K562 (cell line): Measurements from ENCODE around the gene COL8A2. TPM values are rescaled to one million over a fixed set of nuclear protein-coding genes. Genes with fewer than 3 reads are reported as not detected.

Source experiments
- CEBPG ChIP-seq, 3 experiments: fragments of 200-800 bp in 1 of 3; sonication (Bioruptor generic) in 1 of 3; sonication (generic) in 1 of 3; formaldehyde crosslinking in 1 of 3; IDR thresholded peaks in 2 of 3; conservative IDR thresholded peaks in 1 of 3; 2 replicates each; pipeline versions ENCODE4 v1.6.1 to v1.8.0; 2016 to 2022; ENCODE audit warnings: missing compliant biosample characterization in 2 of 3, missing genetic modification characterization in 2 of 3, mild to moderate bottlenecking in 1 of 3, missing genetic modification reagents in 1 of 3
- FOXM1 ChIP-seq, 2 experiments: fragments of 450-650 bp in 1 of 2; sonication (generic) in 1 of 2; formaldehyde crosslinking in 1 of 2; IDR thresholded peaks; 2 replicates each; pipeline versions ENCODE4 v1.6.1 to v1.9.0; 2017 to 2022; ENCODE audit warnings: low read depth in 2 of 2, mild to moderate bottlenecking in 2 of 2, missing genetic modification reagents in 1 of 2, moderate library complexity in 1 of 2
- FOXP4 ChIP-seq: sonication (generic); formaldehyde crosslinking; IDR thresholded peaks from 2 replicates; pipeline ENCODE4 v1.8.0; 2022; ENCODE audit warnings: mild to moderate bottlenecking, missing genetic modification reagents, borderline replicate concordance
- GTF2E2 ChIP-seq: fragments of 200-800 bp; sonication (Bioruptor generic); IDR thresholded peaks from 2 replicates; pipeline ENCODE4 v1.6.1; 2016; ENCODE audit warnings: missing genetic modification characterization, missing compliant biosample characterization
- IRF9 ChIP-seq: fragments of 450-650 bp; IDR thresholded peaks from 2 replicates; pipeline ENCODE4 v1.6.1; 2016; ENCODE audit warnings: missing biosample characterization, missing genetic modification characterization
- MBD1 ChIP-seq: fragments of 250-450 bp; sonication (Bioruptor Pico); IDR thresholded peaks from 2 replicates; pipeline ENCODE4 v1.8.0; 2022; ENCODE audit warnings: inconsistent platforms
- NCOA6 ChIP-seq: fragments of 450-650 bp; IDR thresholded peaks from 2 replicates; pipeline ENCODE4 v1.6.1; 2017; ENCODE audit warnings: mild to moderate bottlenecking
- NKRF ChIP-seq: fragments of 450-650 bp; IDR thresholded peaks from 2 replicates; pipeline ENCODE4 v1.6.1; 2016; ENCODE audit warnings: borderline replicate concordance
- OTX1 ChIP-seq: fragments of 450-650 bp; formaldehyde crosslinking; IDR thresholded peaks from 2 replicates; pipeline ENCODE4 v1.4.0; 2022; ENCODE audit warnings: mild to moderate bottlenecking
- PCBP2 ChIP-seq: fragments of 200-400 bp; formaldehyde crosslinking; IDR thresholded peaks from 2 replicates; pipeline ENCODE4 v1.6.1; 2018; ENCODE audit warnings: low read length, low read depth, mild to moderate bottlenecking, moderate library complexity; ENCODE audit not compliant: poor library complexity, severe bottlenecking
- RAD21 ChIP-seq, 2 experiments: fragments of 250-450 bp in 1 of 2; fragments of 450-650 bp in 1 of 2; sonication (Bioruptor Pico) in 1 of 2; formaldehyde crosslinking in 1 of 2; IDR thresholded peaks in 1 of 2; conservative IDR thresholded peaks in 1 of 2; 2 replicates each; pipeline versions ENCODE4 v1.4.0 to v1.8.0; 2020 to 2022; ENCODE audit warnings: mild to moderate bottlenecking in 2 of 2, moderate library complexity in 1 of 2
- RHOXF2B ChIP-seq: fragments of 250-450 bp; sonication (Bioruptor Pico); conservative IDR thresholded peaks from 2 replicates; pipeline ENCODE4 v1.5.1; 2021
- SP2 ChIP-seq: IDR thresholded peaks from 2 replicates; pipeline ENCODE4 v1.6.1; 2011; ENCODE audit warnings: mild to moderate bottlenecking, low read depth, low read length, moderate library complexity; ENCODE audit not compliant: poor library complexity, severe bottlenecking; ENCODE audit errors: extremely low read depth
- TRIM24 ChIP-seq, 2 experiments: fragments of 450-650 bp; IDR thresholded peaks; 2 replicates each; pipeline ENCODE4 v1.6.1; 2016
- YBX1 ChIP-seq: fragments of 450-650 bp; IDR thresholded peaks from 2 replicates; pipeline ENCODE4 v1.7.1; 2016; ENCODE audit warnings: mild to moderate bottlenecking
- ZNF184 ChIP-seq: sonication (generic); formaldehyde crosslinking; IDR thresholded peaks from 2 replicates; pipeline ENCODE4 v1.5.0; 2020; ENCODE audit warnings: missing genetic modification reagents
- ZNF253 ChIP-seq: fragments of 250-450 bp; sonication (Bioruptor Pico); conservative IDR thresholded peaks from 2 replicates; pipeline ENCODE4 v1.6.1; 2021; ENCODE audit warnings: mild to moderate bottlenecking
- ZNF699 ChIP-seq: fragments of 250-450 bp; sonication (Bioruptor Pico); IDR thresholded peaks from 2 replicates; pipeline ENCODE4 v1.8.0; 2021; ENCODE audit warnings: mild to moderate bottlenecking, moderate library complexity; ENCODE audit not compliant: insufficient replicate concordance
- ZNF830 ChIP-seq: fragments of 250-450 bp; sonication (Bioruptor Pico); IDR thresholded peaks from 2 replicates; pipeline ENCODE4 v1.5.0; 2021; ENCODE audit warnings: mild to moderate bottlenecking
- polyA plus RNA-seq, 8 experiments: library from polyadenylated mRNA; depleted of rRNA in 4 of 8; stranded (reverse) in 5 of 8; unstranded in 3 of 8; fragments of >200 nt; fragmentation: Nextera tagmentation in 2 of 8; fragmentation: Illumina TruSeq in 1 of 8; extraction: Ambion mirVana in 2 of 8; extraction: Trizol in 1 of 8; gene quantifications; 2 replicates each; pipeline versions ENCODE4 v1.2.1 to v1.2.3, GENCODE V29; 2011 to 2014; ENCODE audit warnings: inconsistent platforms in 1 of 8, missing spikeins in 1 of 8
- total RNA-seq, 7 experiments: library from RNA; depleted of rRNA in 6 of 7; stranded (reverse); fragments of >200 nt in 6 of 7; fragmentation: Illumina TruSeq in 2 of 7; extraction: Trizol in 2 of 7; gene quantifications; 2 replicates each; pipeline versions ENCODE4 v1.2.1 to v1.2.3, GENCODE V29; 2011 to 2021; ENCODE audit warnings: low replicate concordance in 1 of 7

The COL8A2 gene
- total and polyA plus RNA-seq, 9 of the 15 experiments (the other 6 are each of a cell fraction or from before 2014, with no cell fraction given): 0.03 to 0.14 (median 0.04) TPM; not detected in 5

GRCh38 chr1:36161641-36162531, 36.9 kb upstream of the COL8A2 start (continued):
- TF ChIP-seq SP2 (no peak), FOXM1 (IDR thresholded peaks at IDR 0.05; ENCODE audit: low read depth) (no peak), FOXM1 (CRISPR knock-in tag; IDR thresholded peaks at IDR 0.05; ENCODE audit: low read depth) (no peak), OTX1 (peak; percentile 89; the same call in 1 of the 2 replicates), CEBPG (CRISPR knock-in tag; IDR thresholded peaks at IDR 0.05) (0 out of 2 replicates have a peak, but pooled peaks have one; percentile 34), CEBPG (tag; conservative IDR thresholded peaks at IDR 0.05 in 1 of 2, IDR thresholded peaks at IDR 0.05 in 1 of 2) (no peak), ZNF253 (CRISPR knock-in tag) (no peak), RAD21 (CRISPR knock-in tag; conservative IDR thresholded peaks at IDR 0.05 in 1 of 2, IDR thresholded peaks at IDR 0.05 in 1 of 2) (no peak), ZNF184 (no peak), YBX1 (no peak), PCBP2 (no peak), RHOXF2B (CRISPR knock-in tag) (no peak), TRIM24 (IDR thresholded peaks at IDR 0.05) (no peak), GTF2E2 (tag) (no peak), ZNF699 (CRISPR knock-in tag) (no peak), NKRF (0 out of 2 replicates have a peak, but pooled peaks have one; percentile 33), ZNF830 (CRISPR knock-in tag) (no peak), NCOA6 (no peak), FOXP4 (no peak), MBD1 (CRISPR knock-in tag) (no peak), IRF9 (tag) (no peak)
